Caco-2 (cell line): ENCODE data around the gene ABHD2. TPM values are rescaled to one million over a fixed set of nuclear protein-coding genes. Genes with fewer than 3 reads are reported as not detected.

Source experiments
- BruUV-seq: library from RNA; stranded (reverse); fragments of 400-500 nt; replicated peaks from 2 replicates; lab custom pipeline; 2021; lab: Mats Ljungman, UMichigan
- CTCF ChIA-PET: fragments of 300-600 bp; sonication (Branson Sonifier 250); formaldehyde crosslinking; loops from one replicate; lab custom pipeline; 2022; ENCODE audit warnings: antibody characterized with exemption; lab: Charles Lee
- POLR2A ChIA-PET: fragments of 300-600 bp; sonication (Branson Sonifier 250); formaldehyde crosslinking; loops from one replicate; lab custom pipeline; 2022; ENCODE audit warnings: antibody characterized with exemption; lab: Charles Lee
- DNase-seq, 2 experiments: peaks; one replicate each; pipeline versions ENCODE4 v3.0.0 to v3.0.0-alpha.2; 2020 to 2022
- H3K27me3 ChIP-seq: replicated peaks from 2 replicates; pipeline ENCODE4 v1.6.0; 2011; ENCODE audit warnings: low read length; ENCODE audit not compliant: control insufficient read depth, insufficient read depth
- H3K36me3 ChIP-seq: 2 replicates; pipeline ENCODE4 v1.5.1; 2011; ENCODE audit warnings: low read length; ENCODE audit not compliant: control insufficient read depth, insufficient read depth
- H3K4me1 ChIP-seq: fragments of 250-450 bp; sonication (Bioruptor Pico); 2 replicates; pipeline ENCODE4 v1.5.1; 2020; ENCODE audit warnings: mild to moderate bottlenecking
- H3K4me3 ChIP-seq: 2 replicates; pipeline ENCODE4 v1.5.1; 2011; ENCODE audit warnings: low read depth, mild to moderate bottlenecking, control low read depth, low read length
- H3K9me3 ChIP-seq: fragments of 250-450 bp; sonication (Bioruptor Pico); 2 replicates; pipeline ENCODE4 v1.5.1; 2020; ENCODE audit warnings: mild to moderate bottlenecking, moderate library complexity
- H3K27ac Mint-ChIP-seq: one replicate; pipeline ENCODE4 v1.8.0; 2022; ENCODE audit warnings: mixed read lengths; ENCODE audit not compliant: unreplicated experiment
- H3K27me3 Mint-ChIP-seq: one replicate; pipeline ENCODE4 v1.8.0; 2022; ENCODE audit warnings: mixed read lengths; ENCODE audit not compliant: insufficient read depth, unreplicated experiment
- H3K36me3 Mint-ChIP-seq: one replicate; pipeline ENCODE4 v1.8.0; 2022; ENCODE audit warnings: mild to moderate bottlenecking, mixed read lengths; ENCODE audit not compliant: insufficient read depth, unreplicated experiment
- H3K4me1 Mint-ChIP-seq: one replicate; pipeline ENCODE4 v1.8.0; 2022; ENCODE audit warnings: low read depth, mixed read lengths; ENCODE audit not compliant: unreplicated experiment
- H3K4me3 Mint-ChIP-seq: one replicate; pipeline ENCODE4 v1.8.0; 2022; ENCODE audit warnings: mild to moderate bottlenecking, moderate library complexity, mixed read lengths; ENCODE audit not compliant: unreplicated experiment
- H3K9me3 Mint-ChIP-seq: one replicate; pipeline ENCODE4 v1.8.0; 2022; ENCODE audit warnings: mixed read lengths; ENCODE audit not compliant: unreplicated experiment
- intact Hi-C: fragments of 100-400 bp; cut with micrococcal nuclease; formaldehyde crosslinking; loops from one replicate; pipeline ENCODE4 v1.10.0; 2022; ENCODE audit not compliant: unreplicated experiment
- total RNA-seq: library from RNA; stranded (reverse); gene quantifications from 2 replicates; pipeline ENCODE4 v1.2.3, GENCODE V29; 2022
- TF ChIP-seq, protein P1 (sequence below), 2 experiments: fragments of 200-600 bp in 1 of 2; IDR thresholded peaks; 1 replicate in 1 of 2; 2 replicates in 1 of 2; pipeline versions ENCODE4 v1.5.1 to v1.8.0; 2011 to 2022; ENCODE audit warnings: antibody characterized with exemption in 1 of 2, control low read depth in 1 of 2, inconsistent platforms in 1 of 2, low read depth in 1 of 2, low read length in 1 of 2, mild to moderate bottlenecking in 1 of 2, moderate library complexity in 1 of 2; ENCODE audit not compliant: insufficient read depth in 1 of 2, severe bottlenecking in 1 of 2, unreplicated experiment in 1 of 2

The ABHD2 gene
- total RNA-seq, 1 experiment from 2014 or later, result 63.0 TPM

DNA sequence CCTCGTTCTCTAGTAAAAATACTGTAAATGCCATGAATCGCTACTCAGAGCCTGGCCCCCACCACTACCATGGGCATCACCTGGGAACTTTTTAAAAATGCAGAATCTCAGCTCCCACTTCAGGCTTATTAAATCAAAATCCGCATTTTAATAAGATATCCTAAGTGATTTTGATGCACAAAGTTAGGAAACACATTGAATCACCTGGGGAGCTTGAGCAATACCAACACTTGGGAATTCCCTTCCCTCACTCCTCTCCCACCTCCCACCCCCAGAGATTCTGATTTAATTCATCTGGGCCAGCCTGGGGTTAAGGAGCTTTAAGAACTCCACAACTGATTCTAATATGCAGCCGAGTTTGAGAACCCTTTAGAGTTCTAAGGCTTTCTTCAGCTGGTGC, 106.4 kb downstream of the ABHD2 start:
- peaks cover 5% of the 10 kb centered on the region for H3K36me3 ChIP-seq
- H3K4me3 ChIP-seq, result no peak overlapping the region
- H3K4me3 Mint-ChIP-seq, result no peak overlapping the region
- CTCF ChIA-PET, result interaction anchor here (0.6 to 1.0 kb wide), 2 partner anchors 12 to 49 kb away, joined by 3 to 4 read pairs; partner anchors contain the start of gene FANCI
- intact Hi-C loops, result no loop called here
- H3K27me3 Mint-ChIP-seq, result no peaks in the 10 kb centered on the region
- H3K4me1 ChIP-seq, result no peaks in the 10 kb centered on the region
- DNase-seq, result no peak
- peaks cover 5% of the 10 kb centered on the region for H3K4me1 Mint-ChIP-seq
- H3K27ac Mint-ChIP-seq, result no peak overlapping the region
- no TSS peak for BruUV-seq
- H3K36me3 Mint-ChIP-seq, result peaks cover 24% of the 10 kb centered on the region
- TF ChIP-seq, protein P1, sequence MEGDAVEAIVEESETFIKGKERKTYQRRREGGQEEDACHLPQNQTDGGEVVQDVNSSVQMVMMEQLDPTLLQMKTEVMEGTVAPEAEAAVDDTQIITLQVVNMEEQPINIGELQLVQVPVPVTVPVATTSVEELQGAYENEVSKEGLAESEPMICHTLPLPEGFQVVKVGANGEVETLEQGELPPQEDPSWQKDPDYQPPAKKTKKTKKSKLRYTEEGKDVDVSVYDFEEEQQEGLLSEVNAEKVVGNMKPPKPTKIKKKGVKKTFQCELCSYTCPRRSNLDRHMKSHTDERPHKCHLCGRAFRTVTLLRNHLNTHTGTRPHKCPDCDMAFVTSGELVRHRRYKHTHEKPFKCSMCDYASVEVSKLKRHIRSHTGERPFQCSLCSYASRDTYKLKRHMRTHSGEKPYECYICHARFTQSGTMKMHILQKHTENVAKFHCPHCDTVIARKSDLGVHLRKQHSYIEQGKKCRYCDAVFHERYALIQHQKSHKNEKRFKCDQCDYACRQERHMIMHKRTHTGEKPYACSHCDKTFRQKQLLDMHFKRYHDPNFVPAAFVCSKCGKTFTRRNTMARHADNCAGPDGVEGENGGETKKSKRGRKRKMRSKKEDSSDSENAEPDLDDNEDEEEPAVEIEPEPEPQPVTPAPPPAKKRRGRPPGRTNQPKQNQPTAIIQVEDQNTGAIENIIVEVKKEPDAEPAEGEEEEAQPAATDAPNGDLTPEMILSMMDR (IDR thresholded peaks at IDR 0.05; ENCODE audit: insufficient read depth in 1 of 2, low read depth in 1 of 2, low read length in 1 of 2, severe bottlenecking in 1 of 2, unreplicated experiment in 1 of 2), result no peak
- H3K9me3 ChIP-seq, result no peaks in the 10 kb centered on the region
- POLR2A ChIA-PET, result interaction anchor here (0.6 kb wide), 1 partner anchor 91 kb away, joined by 9 read pairs; no protein-coding TSS in a partner anchor
- H3K27me3 ChIP-seq, result no peaks in the 10 kb centered on the region
- no peaks in the 10 kb centered on the region for H3K9me3 Mint-ChIP-seq

- CTCF ChIA-PET, result interaction anchor here (0.6 to 1.8 kb wide), 3 partner anchors 11 to 62 kb away, joined by 3 to 8 read pairs (median 3); no protein-coding TSS in a partner anchor
- Histone ChIP-seq H3K36me3 (peaks cover 1% of the 10 kb centered on the region), H3K4me3 (no peak overlapping the region), H3K9me3 (no peaks in the 10 kb centered on the region), H3K4me1 (no peaks in the 10 kb centered on the region), H3K27me3 (no peaks in the 10 kb centered on the region)
- peaks cover 5% of the 10 kb centered on the region for H3K4me1 Mint-ChIP-seq
- DNase-seq, result no peak
- no peak overlapping the region for H3K4me3 Mint-ChIP-seq
- no TSS peak for BruUV-seq
- peaks cover 21% of the 10 kb centered on the region for H3K36me3 Mint-ChIP-seq
- TF ChIP-seq, protein P1 (IDR thresholded peaks at IDR 0.05; ENCODE audit: insufficient read depth in 1 of 2, low read depth in 1 of 2, low read length in 1 of 2, severe bottlenecking in 1 of 2, unreplicated experiment in 1 of 2), result no peak
- no peaks in the 10 kb centered on the region for H3K9me3 Mint-ChIP-seq
- POLR2A ChIA-PET, result interaction anchor here (0.6 kb wide), 1 partner anchor 135 kb away, joined by 12 read pairs; no protein-coding TSS in a partner anchor
- intact Hi-C loops, result no loop called here
- no peaks in the 10 kb centered on the region for H3K27me3 Mint-ChIP-seq
- H3K27ac Mint-ChIP-seq, result no peak overlapping the region
Measured at GRCh38 chr15:89195836-89196235, 107.6 kb downstream of the ABHD2 start.

- no peaks in the 10 kb centered on the region for H3K9me3 Mint-ChIP-seq
Measured at GRCh38 chr15:89196241-89196640, 108.0 kb downstream of the ABHD2 start.

More at GRCh38 chr15:89196241-89196640, 108.0 kb downstream of the ABHD2 start:
- H3K36me3 Mint-ChIP-seq, result peaks cover 19% of the 10 kb centered on the region
- no peak for DNase-seq
- H3K4me3 Mint-ChIP-seq, result no peak overlapping the region
- intact Hi-C loops, result no loop called here
- H3K27ac Mint-ChIP-seq, result no peak overlapping the region
- Histone ChIP-seq H3K36me3 (peaks cover 1% of the 10 kb centered on the region), H3K4me1 (no peaks in the 10 kb centered on the region), H3K4me3 (no peak overlapping the region), H3K9me3 (no peaks in the 10 kb centered on the region), H3K27me3 (no peaks in the 10 kb centered on the region)
- CTCF ChIA-PET, result interaction anchor here (0.6 to 1.8 kb wide), 2 partner anchors 10 to 63 kb away, joined by 3 to 8 read pairs; no protein-coding TSS in a partner anchor
- H3K27me3 Mint-ChIP-seq, result no peaks in the 10 kb centered on the region
- TF ChIP-seq, protein P1 (IDR thresholded peaks at IDR 0.05; ENCODE audit: insufficient read depth in 1 of 2, low read depth in 1 of 2, low read length in 1 of 2, severe bottlenecking in 1 of 2, unreplicated experiment in 1 of 2), result no peak
- peaks cover 2% of the 10 kb centered on the region for H3K4me1 Mint-ChIP-seq
- no TSS peak for BruUV-seq
- POLR2A ChIA-PET, result interaction anchor here (0.6 kb wide), 1 partner anchor 135 kb away, joined by 12 read pairs; no protein-coding TSS in a partner anchor
